NT2/D1 (cell line): ENCODE measurements around the gene EEF1A2.

Experiments
- SUZ12 ChIP-seq: IDR thresholded peaks from 2 replicates; pipeline ENCODE4 v1.6.1; 2011; ENCODE audit not compliant: insufficient read length, insufficient read depth; ENCODE audit errors: extremely low read depth
- YY1 ChIP-seq: IDR thresholded peaks from 2 replicates; pipeline ENCODE4 v1.6.1; 2011; ENCODE audit not compliant: insufficient read length, insufficient read depth
- ZNF274 ChIP-seq: IDR thresholded peaks from 2 replicates; pipeline ENCODE4 v1.6.1; 2011; ENCODE audit warnings: mild to moderate bottlenecking, low read depth, low read length

DNA sequence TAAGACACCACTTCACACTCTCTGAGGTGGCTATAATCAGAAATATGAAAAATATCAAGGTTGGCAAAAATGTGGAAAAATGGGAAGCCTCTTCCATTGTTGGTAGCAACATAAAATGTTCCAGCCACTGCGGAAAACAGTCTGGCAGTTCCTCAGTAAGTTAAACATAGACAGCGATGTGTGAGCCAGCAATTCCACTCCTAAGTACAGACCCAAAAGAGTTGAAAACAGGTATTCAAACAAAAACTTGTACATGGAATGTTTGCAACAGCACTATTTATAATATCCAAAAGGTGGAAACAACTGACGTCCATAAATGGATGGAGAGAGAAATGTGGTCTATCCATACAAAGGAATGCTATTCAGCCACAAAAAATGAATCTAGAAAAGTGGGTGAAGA, 14.3 kb upstream of the EEF1A2 start:
- TF ChIP-seq ZNF274 (no peak), SUZ12 (no peak), YY1 (no peak)
